HepG2 (cell line): ENCODE data around the gene MRLN.

Experiments used
- ARHGAP35 ChIP-seq: sonication (generic); formaldehyde crosslinking; IDR thresholded peaks from 2 replicates; pipeline ENCODE4 v1.9.0; 2022; ENCODE audit warnings: mild to moderate bottlenecking, inconsistent platforms, moderate library complexity, missing genetic modification reagents, borderline replicate concordance
- HNRNPL ChIP-seq: fragments of 200-400 bp; formaldehyde crosslinking; IDR thresholded peaks from 2 replicates; pipeline ENCODE4 v1.6.1; 2017; ENCODE audit warnings: mild to moderate bottlenecking, low read depth, low read length
- JUND ChIP-seq: sonication (generic); formaldehyde crosslinking; IDR thresholded peaks from 2 replicates; pipeline ENCODE4 v1.8.0; 2022; ENCODE audit warnings: mild to moderate bottlenecking, missing genetic modification reagents
- MAFG ChIP-seq: sonication (generic); formaldehyde crosslinking; IDR thresholded peaks from 2 replicates; pipeline ENCODE4 v1.5.1; 2020; ENCODE audit warnings: mild to moderate bottlenecking, missing genetic modification reagents
- MXI1 ChIP-seq: IDR thresholded peaks from 3 replicates; pipeline ENCODE4 v1.6.1; 2012; ENCODE audit warnings: low read depth, low read length, inconsistent platforms, borderline replicate concordance
- POLR2A ChIP-seq, 2 experiments: IDR thresholded peaks; 2 replicates each; pipeline ENCODE4 v1.6.1; 2011; ENCODE audit warnings: low read depth in 2 of 2, low read length in 2 of 2, mild to moderate bottlenecking in 1 of 2, moderate library complexity in 1 of 2; ENCODE audit not compliant: insufficient read depth in 1 of 2
- ZFX ChIP-seq: sonication (generic); formaldehyde crosslinking; IDR thresholded peaks from 2 replicates; pipeline ENCODE4 v1.4.0; 2020; ENCODE audit warnings: mild to moderate bottlenecking, low read depth, missing genetic modification reagents, moderate library complexity
- ZNF703 ChIP-seq: sonication (generic); formaldehyde crosslinking; IDR thresholded peaks from 2 replicates; pipeline ENCODE4 v1.5.1; 2020; ENCODE audit warnings: missing genetic modification reagents, mild to moderate bottlenecking, moderate library complexity, borderline replicate concordance
- TF ChIP-seq, protein P1 (sequence below): IDR thresholded peaks from 2 replicates; pipeline ENCODE4 v1.6.1; 2012; ENCODE audit warnings: inconsistent platforms
- TF ChIP-seq, protein P2 (sequence below): sonication (generic); formaldehyde crosslinking; IDR thresholded peaks from 2 replicates; pipeline ENCODE4 v1.5.1; 2020; ENCODE audit warnings: mild to moderate bottlenecking, moderate library complexity, missing genetic modification reagents
- TF ChIP-seq, protein P3 (sequence below): sonication (generic); formaldehyde crosslinking; IDR thresholded peaks from 2 replicates; pipeline ENCODE4 v1.4.0; 2020; ENCODE audit warnings: missing genetic modification reagents
- TF ChIP-seq, protein P4 (sequence below), 2 experiments: IDR thresholded peaks; 2 replicates each; pipeline ENCODE4 v1.6.1; 2011 to 2012; ENCODE audit warnings: low read length in 2 of 2, borderline replicate concordance in 1 of 2, low read depth in 1 of 2, mild to moderate bottlenecking in 1 of 2, moderate library complexity in 1 of 2

DNA sequence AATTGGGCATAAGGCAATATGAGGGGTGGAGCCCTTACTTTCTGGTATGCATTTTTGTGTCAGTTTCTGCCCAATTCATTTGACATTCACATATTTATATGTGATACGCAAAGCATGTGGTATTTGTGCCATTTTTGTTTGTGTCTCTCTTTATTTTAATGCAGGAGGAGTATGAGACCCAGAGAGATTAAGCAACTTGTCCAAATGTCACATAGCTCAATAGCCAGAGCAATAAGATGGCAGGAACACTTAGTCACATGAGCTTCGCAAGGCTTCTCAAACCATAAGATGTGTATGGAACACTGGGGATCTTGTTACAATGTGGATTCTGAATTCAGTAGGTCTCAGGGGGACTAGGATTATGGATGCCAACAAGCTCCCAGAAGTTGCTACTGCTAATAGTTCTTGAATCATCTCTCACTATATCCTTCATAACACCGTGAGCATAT, 19.2 kb downstream of the MRLN start:
- TF ChIP-seq, protein P1, sequence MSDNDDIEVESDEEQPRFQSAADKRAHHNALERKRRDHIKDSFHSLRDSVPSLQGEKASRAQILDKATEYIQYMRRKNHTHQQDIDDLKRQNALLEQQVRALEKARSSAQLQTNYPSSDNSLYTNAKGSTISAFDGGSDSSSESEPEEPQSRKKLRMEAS = no peak
- TF ChIP-seq ZNF703 (CRISPR knock-in tag) = no peak
- TF ChIP-seq, protein P2, sequence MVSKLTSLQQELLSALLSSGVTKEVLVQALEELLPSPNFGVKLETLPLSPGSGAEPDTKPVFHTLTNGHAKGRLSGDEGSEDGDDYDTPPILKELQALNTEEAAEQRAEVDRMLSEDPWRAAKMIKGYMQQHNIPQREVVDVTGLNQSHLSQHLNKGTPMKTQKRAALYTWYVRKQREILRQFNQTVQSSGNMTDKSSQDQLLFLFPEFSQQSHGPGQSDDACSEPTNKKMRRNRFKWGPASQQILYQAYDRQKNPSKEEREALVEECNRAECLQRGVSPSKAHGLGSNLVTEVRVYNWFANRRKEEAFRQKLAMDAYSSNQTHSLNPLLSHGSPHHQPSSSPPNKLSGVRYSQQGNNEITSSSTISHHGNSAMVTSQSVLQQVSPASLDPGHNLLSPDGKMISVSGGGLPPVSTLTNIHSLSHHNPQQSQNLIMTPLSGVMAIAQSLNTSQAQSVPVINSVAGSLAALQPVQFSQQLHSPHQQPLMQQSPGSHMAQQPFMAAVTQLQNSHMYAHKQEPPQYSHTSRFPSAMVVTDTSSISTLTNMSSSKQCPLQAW (CRISPR knock-in tag) = no peak
- TF ChIP-seq ZFX = no peak
- TF ChIP-seq JUND (CRISPR knock-in tag) = no peak
- TF ChIP-seq ARHGAP35 = no peak
- TF ChIP-seq MAFG (CRISPR knock-in tag) = no peak
- no peak for TF ChIP-seq HNRNPL
- TF ChIP-seq POLR2A (IDR thresholded peaks at IDR 0.05; ENCODE audit: insufficient read depth in 1 of 2, low read depth in 2 of 2, low read length in 2 of 2) = no peak
- TF ChIP-seq, protein P3, sequence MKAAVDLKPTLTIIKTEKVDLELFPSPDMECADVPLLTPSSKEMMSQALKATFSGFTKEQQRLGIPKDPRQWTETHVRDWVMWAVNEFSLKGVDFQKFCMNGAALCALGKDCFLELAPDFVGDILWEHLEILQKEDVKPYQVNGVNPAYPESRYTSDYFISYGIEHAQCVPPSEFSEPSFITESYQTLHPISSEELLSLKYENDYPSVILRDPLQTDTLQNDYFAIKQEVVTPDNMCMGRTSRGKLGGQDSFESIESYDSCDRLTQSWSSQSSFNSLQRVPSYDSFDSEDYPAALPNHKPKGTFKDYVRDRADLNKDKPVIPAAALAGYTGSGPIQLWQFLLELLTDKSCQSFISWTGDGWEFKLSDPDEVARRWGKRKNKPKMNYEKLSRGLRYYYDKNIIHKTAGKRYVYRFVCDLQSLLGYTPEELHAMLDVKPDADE (CRISPR knock-in tag) = no peak
- TF ChIP-seq MXI1 = no peak
- TF ChIP-seq, protein P4, sequence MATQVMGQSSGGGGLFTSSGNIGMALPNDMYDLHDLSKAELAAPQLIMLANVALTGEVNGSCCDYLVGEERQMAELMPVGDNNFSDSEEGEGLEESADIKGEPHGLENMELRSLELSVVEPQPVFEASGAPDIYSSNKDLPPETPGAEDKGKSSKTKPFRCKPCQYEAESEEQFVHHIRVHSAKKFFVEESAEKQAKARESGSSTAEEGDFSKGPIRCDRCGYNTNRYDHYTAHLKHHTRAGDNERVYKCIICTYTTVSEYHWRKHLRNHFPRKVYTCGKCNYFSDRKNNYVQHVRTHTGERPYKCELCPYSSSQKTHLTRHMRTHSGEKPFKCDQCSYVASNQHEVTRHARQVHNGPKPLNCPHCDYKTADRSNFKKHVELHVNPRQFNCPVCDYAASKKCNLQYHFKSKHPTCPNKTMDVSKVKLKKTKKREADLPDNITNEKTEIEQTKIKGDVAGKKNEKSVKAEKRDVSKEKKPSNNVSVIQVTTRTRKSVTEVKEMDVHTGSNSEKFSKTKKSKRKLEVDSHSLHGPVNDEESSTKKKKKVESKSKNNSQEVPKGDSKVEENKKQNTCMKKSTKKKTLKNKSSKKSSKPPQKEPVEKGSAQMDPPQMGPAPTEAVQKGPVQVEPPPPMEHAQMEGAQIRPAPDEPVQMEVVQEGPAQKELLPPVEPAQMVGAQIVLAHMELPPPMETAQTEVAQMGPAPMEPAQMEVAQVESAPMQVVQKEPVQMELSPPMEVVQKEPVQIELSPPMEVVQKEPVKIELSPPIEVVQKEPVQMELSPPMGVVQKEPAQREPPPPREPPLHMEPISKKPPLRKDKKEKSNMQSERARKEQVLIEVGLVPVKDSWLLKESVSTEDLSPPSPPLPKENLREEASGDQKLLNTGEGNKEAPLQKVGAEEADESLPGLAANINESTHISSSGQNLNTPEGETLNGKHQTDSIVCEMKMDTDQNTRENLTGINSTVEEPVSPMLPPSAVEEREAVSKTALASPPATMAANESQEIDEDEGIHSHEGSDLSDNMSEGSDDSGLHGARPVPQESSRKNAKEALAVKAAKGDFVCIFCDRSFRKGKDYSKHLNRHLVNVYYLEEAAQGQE (IDR thresholded peaks at IDR 0.05; ENCODE audit: borderline replicate concordance in 1 of 2, low read depth in 1 of 2, low read length in 2 of 2) = no peak
